LNCAP (cell line): ENCODE data around the gene TOP3A.

Source experiments
- TF ChIP-seq, protein P1 (sequence below): fragments of 450-650 bp; IDR thresholded peaks from 2 replicates; pipeline ENCODE4 v1.5.1; 2017; ENCODE audit warnings: mild to moderate bottlenecking

Gene TOP3A

GRCh38 chr17:18246880-18247612 is 67.7 kb downstream of the TOP3A start:
- TF ChIP-seq, protein P1, sequence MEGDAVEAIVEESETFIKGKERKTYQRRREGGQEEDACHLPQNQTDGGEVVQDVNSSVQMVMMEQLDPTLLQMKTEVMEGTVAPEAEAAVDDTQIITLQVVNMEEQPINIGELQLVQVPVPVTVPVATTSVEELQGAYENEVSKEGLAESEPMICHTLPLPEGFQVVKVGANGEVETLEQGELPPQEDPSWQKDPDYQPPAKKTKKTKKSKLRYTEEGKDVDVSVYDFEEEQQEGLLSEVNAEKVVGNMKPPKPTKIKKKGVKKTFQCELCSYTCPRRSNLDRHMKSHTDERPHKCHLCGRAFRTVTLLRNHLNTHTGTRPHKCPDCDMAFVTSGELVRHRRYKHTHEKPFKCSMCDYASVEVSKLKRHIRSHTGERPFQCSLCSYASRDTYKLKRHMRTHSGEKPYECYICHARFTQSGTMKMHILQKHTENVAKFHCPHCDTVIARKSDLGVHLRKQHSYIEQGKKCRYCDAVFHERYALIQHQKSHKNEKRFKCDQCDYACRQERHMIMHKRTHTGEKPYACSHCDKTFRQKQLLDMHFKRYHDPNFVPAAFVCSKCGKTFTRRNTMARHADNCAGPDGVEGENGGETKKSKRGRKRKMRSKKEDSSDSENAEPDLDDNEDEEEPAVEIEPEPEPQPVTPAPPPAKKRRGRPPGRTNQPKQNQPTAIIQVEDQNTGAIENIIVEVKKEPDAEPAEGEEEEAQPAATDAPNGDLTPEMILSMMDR, result no peak

DNA sequence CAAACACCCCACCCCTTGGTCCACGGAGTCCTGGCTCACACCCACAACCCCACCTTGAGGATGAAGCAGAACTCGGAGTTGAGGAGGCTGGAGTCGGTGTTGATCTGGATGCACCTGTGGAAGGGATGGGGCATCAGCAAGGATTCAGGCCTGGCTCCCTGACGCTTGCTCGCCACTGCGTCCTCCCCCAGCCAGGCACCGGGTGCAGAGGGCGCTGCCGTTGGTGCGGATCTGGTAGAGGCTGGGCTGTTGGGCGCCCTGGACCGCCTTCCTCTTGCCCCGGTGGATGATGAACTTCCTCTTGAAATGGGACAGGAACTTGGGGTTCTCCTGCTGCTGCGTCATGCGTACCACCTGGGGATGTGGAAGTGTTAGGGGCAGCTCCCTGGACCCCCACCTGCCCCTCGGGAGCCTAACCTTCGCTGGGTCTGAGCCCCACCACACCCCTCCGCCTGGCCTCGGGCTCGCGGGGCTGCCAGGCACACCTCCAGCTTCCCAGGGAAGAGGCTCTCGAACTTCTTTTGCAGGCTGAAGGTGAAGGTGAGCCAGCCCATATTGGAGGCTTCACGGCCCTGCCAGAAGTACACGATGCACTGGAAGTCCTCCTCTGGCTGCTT is 68.6 kb downstream of the TOP3A start:
- TF ChIP-seq, protein P1, result no peak

DNA sequence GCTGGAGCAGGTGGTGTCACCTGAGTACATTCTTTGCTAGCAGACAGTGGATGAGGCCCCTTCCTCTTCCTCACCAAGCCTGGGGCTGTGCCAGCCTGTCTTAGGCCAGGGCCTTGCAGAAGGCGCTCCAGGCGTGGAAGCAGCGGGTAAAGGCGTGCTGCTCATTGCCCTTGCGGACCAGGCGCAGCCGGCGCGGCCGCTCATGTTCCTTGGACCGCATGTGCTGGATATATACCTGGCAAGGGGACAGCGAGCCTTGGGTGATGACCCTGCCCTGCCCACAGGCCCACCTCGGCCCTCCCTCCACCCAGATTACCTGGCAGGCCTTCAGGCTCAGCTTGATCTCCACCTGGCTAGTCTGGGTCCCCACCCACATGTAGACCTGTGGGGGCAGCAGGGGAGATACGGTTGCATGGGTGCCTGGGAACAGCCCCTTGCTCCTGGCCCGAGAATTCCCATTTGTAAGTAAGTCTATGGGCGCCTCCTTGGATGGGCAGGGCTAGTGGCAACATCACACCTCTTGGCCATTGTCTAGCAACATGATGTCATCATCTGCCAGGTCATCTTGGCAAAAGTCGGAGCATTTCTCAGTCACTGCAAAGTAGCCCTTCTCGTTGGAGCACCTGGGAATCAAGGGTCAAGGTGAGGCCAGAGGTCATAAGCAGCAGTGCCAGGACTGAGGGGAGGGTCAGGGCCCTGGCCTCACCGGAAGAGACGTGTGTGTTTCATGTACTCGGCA is 69.6 kb downstream of the TOP3A start:
- TF ChIP-seq, protein P1, result no peak

DNA sequence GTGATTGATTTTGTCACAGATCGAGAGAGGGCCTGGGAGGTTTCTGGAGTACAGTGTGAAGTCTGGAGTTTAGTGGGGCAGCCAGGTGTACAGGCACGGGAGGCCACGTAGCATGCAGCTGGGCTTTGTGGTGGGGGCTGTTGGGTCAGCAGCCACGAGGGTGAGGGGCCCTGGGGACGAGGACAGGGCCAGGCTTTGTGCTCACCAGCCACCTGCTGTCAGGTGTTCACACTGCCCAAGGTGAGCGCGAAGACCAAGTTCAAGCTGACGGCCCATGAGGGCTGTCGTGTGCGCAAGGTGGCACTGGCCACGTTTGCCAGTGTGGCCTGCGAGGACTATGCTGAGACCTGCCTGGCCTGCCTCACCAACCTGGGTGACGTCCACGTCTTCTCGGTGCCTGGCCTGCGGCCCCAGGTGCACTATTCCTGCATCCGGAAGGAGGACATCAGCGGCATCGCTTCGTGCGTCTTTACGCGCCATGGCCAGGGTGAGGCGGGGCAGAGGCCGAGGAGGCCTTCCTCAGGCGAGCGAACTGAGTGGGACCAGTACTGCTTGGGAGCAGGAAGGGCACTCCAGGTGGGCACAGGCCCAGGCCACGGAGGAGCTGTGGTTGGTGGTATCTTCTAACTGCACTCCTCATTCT is 73.4 kb downstream of the TOP3A start:
- TF ChIP-seq, protein P1, result no peak

DNA sequence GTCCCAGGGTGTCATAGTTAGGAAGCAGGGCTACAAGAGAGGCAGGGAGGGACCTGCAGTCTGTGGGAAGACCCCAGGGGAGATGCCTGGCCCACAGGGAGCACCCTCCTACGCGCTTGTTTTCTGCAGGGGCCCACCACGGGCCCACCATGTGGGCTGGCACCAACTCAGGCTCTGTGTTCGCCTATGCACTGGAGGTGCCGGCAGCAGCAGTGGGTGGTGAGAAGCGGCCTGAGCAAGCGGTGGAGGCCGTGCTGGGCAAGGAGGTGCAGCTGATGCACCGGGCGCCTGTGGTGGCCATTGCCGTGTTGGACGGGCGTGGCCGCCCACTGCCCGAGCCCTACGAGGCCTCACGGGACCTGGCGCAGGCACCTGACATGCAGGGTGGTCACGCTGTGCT is 74.3 kb downstream of the TOP3A start:
- TF ChIP-seq, protein P1, result no peak

- TF ChIP-seq, protein P1, result no peak
These were observed 76.5 kb downstream of the TOP3A start for GRCh38 chr17:18238299-18238698.

DNA sequence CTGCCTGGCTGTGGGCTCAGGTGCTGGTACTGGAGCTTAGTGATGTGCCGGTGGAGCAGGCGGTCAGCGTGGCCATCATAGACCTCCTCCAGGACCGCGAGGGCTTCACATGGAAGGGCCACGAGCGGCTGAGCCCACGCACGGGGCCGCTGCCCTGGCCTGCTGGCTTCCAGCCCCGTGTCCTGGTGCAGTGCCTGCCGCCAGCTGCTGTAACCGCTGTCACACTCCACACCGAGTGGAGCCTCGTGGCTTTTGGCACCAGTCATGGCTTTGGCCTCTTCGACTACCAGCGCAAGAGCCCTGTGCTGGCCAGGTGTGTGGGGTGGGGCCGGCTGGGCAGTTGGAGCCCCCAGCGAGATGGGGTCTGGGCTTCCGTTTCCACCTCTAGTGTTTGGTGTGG is 77.3 kb downstream of the TOP3A start:
- TF ChIP-seq, protein P1, result no peak
